ENCODE measurements around the gene COL8A1. TPM values are rescaled to one million over a fixed set of nuclear protein-coding genes. Genes with fewer than 3 reads are reported as not detected.

Gene COL8A1
- total and polyA plus RNA-seq, 8 donors, result 0.96 to 283 (median 2.6) TPM

- peak in 1 of 4 donors; percentile 32 for DNase-seq
- H3K9me3 ChIP-seq, result no peaks in the 10 kb centered on the region
These were observed 204.6 kb downstream of the COL8A1 start for GRCh38 chr3:99842826-99843589.

GRCh38 chr3:99843590-99844258, 205.3 kb downstream of the COL8A1 start:
- no peak overlapping the region for H3K4me3 ChIP-seq
- H3K36me3 ChIP-seq, result no peaks in the 10 kb centered on the region
- peak overlapping the region in 1 of 2 donors; percentile 65 for H3K27ac ChIP-seq
- intact Hi-C loops (cut with DNase I), result loop anchor here in 1 of 2 donors (5.0 kb wide), 1 partner anchor 414 kb away; no protein-coding TSS in a partner anchor
- peaks cover 19 to 28% of the 10 kb centered on the region in 2 donors for H3K4me1 ChIP-seq
- TF ChIP-seq CTCF (IDR thresholded peaks at IDR 0.05), result no peak
- DNase-seq (peak in 1 of 4 donors; percentile 21), ATAC-seq (peak; percentile 38)
- no peaks in the 10 kb centered on the region for H3K9me3 ChIP-seq
- no peaks in the 10 kb centered on the region for H3K27me3 ChIP-seq

More at GRCh38 chr3:99842826-99843589, 204.6 kb downstream of the COL8A1 start:
- no peaks in the 10 kb centered on the region for H3K27me3 ChIP-seq
- peak; percentile 87 for ATAC-seq
- peak overlapping the region in 1 of 2 donors; percentile 65 for H3K27ac ChIP-seq
- intact Hi-C loops (cut with DNase I), result loop anchor here in 1 of 2 donors (5.0 kb wide), 1 partner anchor 414 kb away; no protein-coding TSS in a partner anchor
- H3K4me3 ChIP-seq, result no peak overlapping the region
- H3K4me1 ChIP-seq, result peaks cover 19 to 28% of the 10 kb centered on the region in 2 donors
- H3K36me3 ChIP-seq, result no peaks in the 10 kb centered on the region
- peak; percentile 25 to 56 for TF ChIP-seq CTCF (IDR thresholded peaks at IDR 0.05)

- intact Hi-C loops (cut with DNase I), result no loop called here
- no peak for ATAC-seq
- no peak for DNase-seq
- Histone ChIP-seq H3K9me3 (no peaks in the 10 kb centered on the region), H3K4me3 (no peak overlapping the region), H3K27ac (peak overlapping the region; percentile 62 to 65), H3K36me3 (peaks cover 0 to 3% of the 10 kb centered on the region in 2 donors), H3K27me3 (no peaks in the 10 kb centered on the region), H3K4me1 (peaks cover 19 to 28% of the 10 kb centered on the region in 2 donors)
- TF ChIP-seq CTCF (IDR thresholded peaks at IDR 0.05), result no peak
These were observed 206.9 kb downstream of the COL8A1 start for GRCh38 chr3:99845331-99845730.

GRCh38 chr3:99845999-99846398, 207.6 kb downstream of the COL8A1 start:
- intact Hi-C loops (cut with DNase I), result no loop called here
- no peak for TF ChIP-seq CTCF (IDR thresholded peaks at IDR 0.05)
- Histone ChIP-seq H3K9me3 (no peaks in the 10 kb centered on the region), H3K27ac (peak overlapping the region; percentile 62 to 65), H3K36me3 (peaks cover 0 to 8% of the 10 kb centered on the region in 2 donors), H3K27me3 (no peaks in the 10 kb centered on the region), H3K4me3 (no peak overlapping the region), H3K4me1 (peaks cover 19 to 28% of the 10 kb centered on the region in 2 donors)
- DNase-seq, result no peak
- no peak for ATAC-seq
